Karpas-422 (cell line): Measurements from ENCODE around the gene SYT9. TPM values are rescaled to one million over a fixed set of nuclear protein-coding genes. Genes with fewer than 3 reads are reported as not detected.

ENCODE experiments used
- DNase-seq: peaks from one replicate; pipeline ENCODE4 v3.0.0-alpha.2; 2015
- H2AFZ ChIP-seq: fragments of 200-600 bp; sonication (generic); 2 replicates; pipeline ENCODE4 v1.6.1; 2014; ENCODE audit warnings: antibody characterized with exemption, low read length, mixed read lengths
- H3K27ac ChIP-seq: fragments of 200-600 bp; sonication (generic); 2 replicates; pipeline ENCODE4 v1.5.1; 2014; ENCODE audit warnings: mild to moderate bottlenecking, low read length, moderate library complexity
- H3K27me3 ChIP-seq: fragments of 200-600 bp; sonication (generic); 2 replicates; pipeline ENCODE4 v1.6.1; 2014; ENCODE audit warnings: low read length, mixed read lengths
- H3K36me3 ChIP-seq: fragments of 200-600 bp; sonication (generic); 2 replicates; pipeline ENCODE4 v1.6.1; 2014; ENCODE audit warnings: low read length, mixed read lengths; ENCODE audit not compliant: insufficient read depth
- H3K4me1 ChIP-seq: fragments of 200-600 bp; sonication (generic); 2 replicates; pipeline ENCODE4 v1.6.1; 2014; ENCODE audit warnings: mild to moderate bottlenecking, low read length, mixed read lengths
- H3K4me2 ChIP-seq: fragments of 200-600 bp; sonication (generic); 2 replicates; pipeline ENCODE4 v1.6.1; 2014; ENCODE audit warnings: low read length, low read depth, mild to moderate bottlenecking; ENCODE audit not compliant: poor library complexity, severe bottlenecking
- H3K4me3 ChIP-seq: fragments of 200-600 bp; sonication (generic); 2 replicates; pipeline ENCODE4 v1.5.1; 2014; ENCODE audit warnings: mild to moderate bottlenecking, antibody characterized with exemption, low read length, mixed read lengths
- H3K79me2 ChIP-seq: fragments of 200-600 bp; sonication (generic); 2 replicates; pipeline ENCODE4 v1.6.1; 2014; ENCODE audit warnings: mild to moderate bottlenecking, low read length, mixed read lengths
- H3K9ac ChIP-seq: fragments of 200-600 bp; sonication (generic); 2 replicates; pipeline ENCODE4 v1.6.0; 2014; ENCODE audit warnings: low read length
- H3K9me2 ChIP-seq: fragments of 200-600 bp; sonication (generic), shearing (Covaris generic); replicated peaks from 2 replicates; pipeline ENCODE4 v1.6.0; 2014; ENCODE audit warnings: mild to moderate bottlenecking, low read length, moderate library complexity; ENCODE audit not compliant: insufficient read depth
- H3K9me3 ChIP-seq: fragments of 300-700, 200-600 bp; sonication (generic); 2 replicates; pipeline ENCODE4 v1.6.1; 2014; ENCODE audit warnings: low read length, mixed read lengths
- H4K20me1 ChIP-seq: fragments of 200-600 bp; sonication (generic); 2 replicates; pipeline ENCODE4 v1.6.1; 2014; ENCODE audit warnings: mild to moderate bottlenecking, antibody characterized with exemption, low read length, low read depth; ENCODE audit not compliant: insufficient read depth
- total RNA-seq: library from RNA; depleted of rRNA; stranded (reverse); fragments of >200 nt; shearing (Covaris generic); gene quantifications from 2 replicates; pipeline ENCODE4 v1.2.3, GENCODE V29; 2014; ENCODE audit warnings: low replicate concordance; rRNA removed

The SYT9 gene, protein sequence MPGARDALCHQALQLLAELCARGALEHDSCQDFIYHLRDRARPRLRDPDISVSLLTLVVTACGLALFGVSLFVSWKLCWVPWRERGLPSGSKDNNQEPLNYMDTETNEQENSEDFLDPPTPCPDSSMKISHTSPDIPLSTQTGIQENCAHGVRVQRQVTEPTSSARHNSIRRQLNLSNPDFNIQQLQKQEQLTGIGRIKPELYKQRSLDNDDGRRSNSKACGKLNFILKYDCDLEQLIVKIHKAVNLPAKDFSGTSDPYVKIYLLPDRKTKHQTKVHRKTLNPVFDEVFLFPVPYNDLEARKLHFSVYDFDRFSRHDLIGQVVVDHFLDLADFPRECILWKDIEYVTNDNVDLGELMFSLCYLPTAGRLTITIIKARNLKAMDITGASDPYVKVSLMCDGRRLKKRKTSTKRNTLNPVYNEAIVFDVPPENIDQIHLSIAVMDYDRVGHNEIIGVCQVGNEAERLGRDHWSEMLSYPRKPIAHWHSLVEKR
- not detected in 2 replicates for total RNA-seq

GRCh38 chr11:7251836-7252682, at the start of gene SYT9:
TSS of gene SYT9 (plus strand) at chr11:7251904. CDS start at chr11:7252187, 283 bp downstream.
- Histone ChIP-seq H3K27ac (no peak within 1 kb of the TSS), H3K9me2 (no peaks in the 10 kb centered on the region), H3K9me3 (no peaks in the 10 kb centered on the region), H3K36me3 (no peaks in the 10 kb centered on the region), H3K79me2 (no peaks in the 10 kb centered on the region), H3K27me3 (no peaks in the 10 kb centered on the region), H4K20me1 (no peaks in the 10 kb centered on the region), H3K9ac (no peak within 1 kb of the TSS), H3K4me1 (no peaks in the 10 kb centered on the region), H3K4me2 (no peak within 1 kb of the TSS), H3K4me3 (no peak within 1 kb of the TSS), H2AFZ (no peak within 1 kb of the TSS)
- DNase-seq = no peak

GRCh38 chr11:7202412-7202811, 49.3 kb upstream of the SYT9 start:
- Histone ChIP-seq H3K4me3 (no peak overlapping the region), H3K4me2 (no peak overlapping the region), H3K36me3 (no peaks in the 10 kb centered on the region), H3K27me3 (no peaks in the 10 kb centered on the region), H3K9ac (no peak overlapping the region), H3K9me2 (no peaks in the 10 kb centered on the region), H3K9me3 (no peaks in the 10 kb centered on the region), H3K4me1 (no peaks in the 10 kb centered on the region), H2AFZ (no peak overlapping the region), H3K79me2 (no peaks in the 10 kb centered on the region), H3K27ac (no peak overlapping the region), H4K20me1 (no peaks in the 10 kb centered on the region)
- no peak for DNase-seq

GRCh38 chr11:7204778-7205177, 46.9 kb upstream of the SYT9 start:
- no peaks in the 10 kb centered on the region for H4K20me1 ChIP-seq
- no peak overlapping the region for H3K4me2 ChIP-seq
- H3K9me2 ChIP-seq = no peaks in the 10 kb centered on the region
- no peak overlapping the region for H3K9ac ChIP-seq
- H3K27me3 ChIP-seq = no peaks in the 10 kb centered on the region
- H3K4me3 ChIP-seq = no peak overlapping the region
- H3K4me1 ChIP-seq = no peaks in the 10 kb centered on the region
- H2AFZ ChIP-seq = no peak overlapping the region
- no peak overlapping the region for H3K27ac ChIP-seq
- H3K36me3 ChIP-seq = no peaks in the 10 kb centered on the region
- DNase-seq = no peak
- H3K9me3 ChIP-seq = no peaks in the 10 kb centered on the region
- no peaks in the 10 kb centered on the region for H3K79me2 ChIP-seq

GRCh38 chr11:7208391-7208790, 43.3 kb upstream of the SYT9 start:
- Histone ChIP-seq H3K9me3 (no peaks in the 10 kb centered on the region), H3K4me2 (no peak overlapping the region), H3K9me2 (no peaks in the 10 kb centered on the region), H4K20me1 (no peaks in the 10 kb centered on the region), H3K36me3 (no peaks in the 10 kb centered on the region), H3K79me2 (no peaks in the 10 kb centered on the region), H3K9ac (no peak overlapping the region), H3K27me3 (no peaks in the 10 kb centered on the region), H2AFZ (no peak overlapping the region), H3K4me1 (no peaks in the 10 kb centered on the region), H3K27ac (no peak overlapping the region), H3K4me3 (no peak overlapping the region)
- no peak for DNase-seq

DNA sequence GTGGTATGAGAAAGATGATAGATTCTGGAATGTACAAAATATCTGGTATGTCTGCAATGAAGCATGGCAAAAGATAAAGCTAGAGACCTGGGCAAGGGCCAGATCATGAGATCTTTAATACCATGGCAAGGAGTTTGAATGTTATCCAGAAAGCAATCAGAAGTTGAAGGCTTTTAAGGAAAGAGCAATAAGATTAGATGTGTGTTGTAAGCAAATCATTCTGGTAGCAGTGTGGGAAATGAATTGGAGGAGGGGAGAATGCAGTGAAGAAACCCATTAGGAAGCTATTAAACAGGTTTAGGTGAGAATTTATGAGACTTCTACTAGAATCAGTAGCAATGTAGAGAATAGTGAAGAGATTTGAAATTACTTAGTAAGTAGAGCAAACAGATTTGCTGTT, 32.2 kb upstream of the SYT9 start:
- Histone ChIP-seq H2AFZ (no peak overlapping the region), H4K20me1 (no peaks in the 10 kb centered on the region), H3K9me3 (no peaks in the 10 kb centered on the region)

GRCh38 chr11:7220636-7221035, 31.1 kb upstream of the SYT9 start:
- Histone ChIP-seq H3K36me3 (no peaks in the 10 kb centered on the region), H3K79me2 (no peaks in the 10 kb centered on the region), H4K20me1 (no peaks in the 10 kb centered on the region), H3K4me2 (no peak overlapping the region), H2AFZ (no peak overlapping the region), H3K27me3 (no peaks in the 10 kb centered on the region), H3K4me1 (no peaks in the 10 kb centered on the region), H3K4me3 (no peak overlapping the region), H3K9me2 (no peaks in the 10 kb centered on the region), H3K9ac (no peak overlapping the region), H3K9me3 (no peaks in the 10 kb centered on the region), H3K27ac (no peak overlapping the region)
- DNase-seq = no peak

More for the DNA sequence above, 32.2 kb upstream of the SYT9 start:
- no peak overlapping the region for H3K4me2 ChIP-seq
- H3K79me2 ChIP-seq = no peaks in the 10 kb centered on the region
- no peak overlapping the region for H3K9ac ChIP-seq
- H3K9me2 ChIP-seq = no peaks in the 10 kb centered on the region
- H3K36me3 ChIP-seq = no peaks in the 10 kb centered on the region
- H3K4me3 ChIP-seq = no peak overlapping the region
- no peaks in the 10 kb centered on the region for H3K4me1 ChIP-seq
- no peak for DNase-seq
- no peaks in the 10 kb centered on the region for H3K27me3 ChIP-seq
- no peak overlapping the region for H3K27ac ChIP-seq

- H3K36me3 ChIP-seq = no peaks in the 10 kb centered on the region
- no peaks in the 10 kb centered on the region for H3K9me2 ChIP-seq
- DNase-seq = no peak
- H4K20me1 ChIP-seq = no peaks in the 10 kb centered on the region
- H3K9me3 ChIP-seq = no peaks in the 10 kb centered on the region
- H3K79me2 ChIP-seq = no peaks in the 10 kb centered on the region
- no peak overlapping the region for H2AFZ ChIP-seq
- no peaks in the 10 kb centered on the region for H3K27me3 ChIP-seq
- no peak overlapping the region for H3K4me3 ChIP-seq
- H3K4me1 ChIP-seq = no peaks in the 10 kb centered on the region
- H3K9ac ChIP-seq = no peak overlapping the region
- no peak overlapping the region for H3K27ac ChIP-seq
- no peak overlapping the region for H3K4me2 ChIP-seq
Observed at GRCh38 chr11:7222619-7223018, 29.1 kb upstream of the SYT9 start.

GRCh38 chr11:7239877-7240276, 11.8 kb upstream of the SYT9 start:
- H3K4me1 ChIP-seq = no peaks in the 10 kb centered on the region
- no peaks in the 10 kb centered on the region for H3K79me2 ChIP-seq
- H3K9ac ChIP-seq = no peak overlapping the region
- no peak overlapping the region for H3K27ac ChIP-seq
- no peak overlapping the region for H2AFZ ChIP-seq
- DNase-seq = no peak
- no peaks in the 10 kb centered on the region for H3K36me3 ChIP-seq
- no peak overlapping the region for H3K4me3 ChIP-seq
- no peaks in the 10 kb centered on the region for H3K27me3 ChIP-seq
- no peaks in the 10 kb centered on the region for H3K9me2 ChIP-seq
- H3K9me3 ChIP-seq = no peaks in the 10 kb centered on the region
- no peak overlapping the region for H3K4me2 ChIP-seq
- H4K20me1 ChIP-seq = no peaks in the 10 kb centered on the region
